Measurements from ENCODE around the gene PEX5L.

DNA sequence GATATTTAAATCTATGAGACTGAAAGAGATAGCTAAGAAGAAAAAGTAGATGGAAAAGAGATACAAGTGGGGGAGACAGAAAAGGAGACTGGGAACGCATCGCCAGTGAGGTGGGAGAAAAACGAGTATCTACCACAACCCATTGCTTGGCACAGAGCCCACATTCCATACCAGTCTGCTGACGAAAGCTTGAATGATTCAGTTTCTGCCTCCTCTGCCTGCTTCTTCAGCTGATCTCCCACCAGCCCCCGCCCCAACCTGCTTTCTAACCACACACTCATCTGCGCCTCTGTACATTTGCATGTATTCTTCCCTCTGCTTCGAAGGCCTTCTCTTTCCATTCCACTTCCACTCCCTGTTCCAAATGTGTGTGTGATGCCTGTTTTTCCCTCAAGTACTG is 195.8 kb downstream of the PEX5L start:
- TF ChIP-seq, protein P1, sequence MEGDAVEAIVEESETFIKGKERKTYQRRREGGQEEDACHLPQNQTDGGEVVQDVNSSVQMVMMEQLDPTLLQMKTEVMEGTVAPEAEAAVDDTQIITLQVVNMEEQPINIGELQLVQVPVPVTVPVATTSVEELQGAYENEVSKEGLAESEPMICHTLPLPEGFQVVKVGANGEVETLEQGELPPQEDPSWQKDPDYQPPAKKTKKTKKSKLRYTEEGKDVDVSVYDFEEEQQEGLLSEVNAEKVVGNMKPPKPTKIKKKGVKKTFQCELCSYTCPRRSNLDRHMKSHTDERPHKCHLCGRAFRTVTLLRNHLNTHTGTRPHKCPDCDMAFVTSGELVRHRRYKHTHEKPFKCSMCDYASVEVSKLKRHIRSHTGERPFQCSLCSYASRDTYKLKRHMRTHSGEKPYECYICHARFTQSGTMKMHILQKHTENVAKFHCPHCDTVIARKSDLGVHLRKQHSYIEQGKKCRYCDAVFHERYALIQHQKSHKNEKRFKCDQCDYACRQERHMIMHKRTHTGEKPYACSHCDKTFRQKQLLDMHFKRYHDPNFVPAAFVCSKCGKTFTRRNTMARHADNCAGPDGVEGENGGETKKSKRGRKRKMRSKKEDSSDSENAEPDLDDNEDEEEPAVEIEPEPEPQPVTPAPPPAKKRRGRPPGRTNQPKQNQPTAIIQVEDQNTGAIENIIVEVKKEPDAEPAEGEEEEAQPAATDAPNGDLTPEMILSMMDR (IDR thresholded peaks at IDR 0.05), result no peak
- no peak for TF ChIP-seq POLR2A (IDR thresholded peaks at IDR 0.05)

Measured in heart left ventricle (tissue), 13 donors.